Measurements from ENCODE around the gene FBLN2.

Gene FBLN2

DNA sequence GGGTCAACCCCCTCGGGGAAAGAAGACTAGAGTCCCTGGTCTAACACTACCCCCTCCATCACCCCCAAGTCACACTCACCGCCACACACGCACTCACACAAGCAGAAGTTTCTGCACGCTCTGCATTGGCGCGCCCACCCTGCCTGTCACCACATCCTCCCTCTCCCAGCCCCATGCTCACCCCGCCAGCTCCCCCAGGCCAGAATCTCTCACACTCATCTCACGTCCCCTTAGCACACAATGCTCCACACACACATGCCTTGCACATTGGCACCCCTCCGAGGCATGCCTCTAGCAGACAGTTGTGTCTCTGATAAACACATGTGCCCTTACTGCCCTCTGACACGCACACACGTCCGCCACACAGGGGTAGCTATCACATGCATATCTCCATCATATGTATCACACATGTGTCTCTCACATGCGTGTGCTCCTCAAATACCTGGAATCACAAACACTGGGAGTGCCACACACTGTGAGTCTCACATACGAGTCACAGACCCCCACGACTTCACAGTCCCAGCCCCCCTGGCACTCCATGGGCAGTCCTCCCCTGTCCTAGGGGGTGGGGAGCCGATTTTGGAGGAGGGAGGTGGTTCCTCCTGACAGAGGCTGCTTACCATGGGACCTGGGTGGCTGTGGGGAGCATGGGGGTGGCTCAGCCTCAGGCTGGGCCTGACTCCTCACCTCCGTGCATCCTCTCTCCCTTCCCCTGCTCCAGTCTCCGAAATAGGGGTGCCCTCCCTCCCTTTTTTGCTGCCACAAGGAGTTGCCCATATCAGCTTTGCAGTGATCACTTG is 898 bp downstream of the FBLN2 start:
- Histone ChIP-seq H3K9ac (ENCODE audit: low read depth, low read length, poor library complexity) (no peak overlapping the region), H2AFZ (ENCODE audit: low read length) (no peak overlapping the region), H2BK120ac (ENCODE audit: low read depth, low read length) (no peak overlapping the region), H3K4me3 (ENCODE audit: low read length in 2 of 2) (peak overlapping the region in 1 of 2 donors; percentile 53), H3K18ac (ENCODE audit: low read length) (peak overlapping the region; percentile 6), H3K27ac (replicated peaks; ENCODE audit: low read length) (no peak overlapping the region), H4K91ac (ENCODE audit: low read depth, low read length, poor library complexity) (no peak overlapping the region), H3K36me3 (replicated peaks in 1 of 2; ENCODE audit: control insufficient read depth in 2 of 2, insufficient read depth in 2 of 2, low read length in 2 of 2) (no peaks in the 10 kb centered on the region), H2BK12ac (ENCODE audit: low read length) (no peak overlapping the region), H3K4me1 (ENCODE audit: control insufficient read depth in 2 of 2, insufficient read depth in 1 of 2, low read depth in 1 of 2, low read length in 2 of 2) (peaks cover 9 to 23% of the 10 kb centered on the region in 2 donors), H2AK5ac (ENCODE audit: low read depth, low read length) (peak overlapping the region; percentile 30), H3K4ac (ENCODE audit: low read length) (no peak overlapping the region), H2BK15ac (ENCODE audit: low read length) (no peak overlapping the region), H3K9me3 (replicated peaks in 1 of 2; ENCODE audit: control insufficient read depth in 2 of 2, insufficient read depth in 1 of 2, low read depth in 1 of 2, low read length in 2 of 2) (peaks cover 0 to 2% of the 10 kb centered on the region in 2 donors), H3K27me3 (ENCODE audit: control insufficient read depth in 3 of 3, insufficient read depth in 3 of 3, low read depth in 1 of 3, low read length in 3 of 3) (peaks cover 0 to 23% (median 15%) of the 10 kb centered on the region in 3 experiments), H3K4me2 (ENCODE audit: insufficient read depth, low read length, poor library complexity, severe bottlenecking) (peak overlapping the region; percentile 56), H3K23ac (ENCODE audit: low read depth, low read length, poor library complexity) (no peak overlapping the region), H4K8ac (ENCODE audit: low read depth, low read length) (no peak overlapping the region), H3K79me1 (ENCODE audit: low read depth, low read length) (peaks cover 4% of the 10 kb centered on the region), H3K14ac (ENCODE audit: low read length) (peak overlapping the region; percentile 40), H2BK5ac (ENCODE audit: low read length) (no peak overlapping the region)
- no peak for DNase-seq (ENCODE audit: low spot score)
- WGBS, 2 donors (ENCODE audit: extremely low coverage in 2 of 2, insufficient read length in 2 of 2, insufficient replicate concordance in 1 of 2): no CpG with 5 or more reads among the region's 18 CpGs

DNA sequence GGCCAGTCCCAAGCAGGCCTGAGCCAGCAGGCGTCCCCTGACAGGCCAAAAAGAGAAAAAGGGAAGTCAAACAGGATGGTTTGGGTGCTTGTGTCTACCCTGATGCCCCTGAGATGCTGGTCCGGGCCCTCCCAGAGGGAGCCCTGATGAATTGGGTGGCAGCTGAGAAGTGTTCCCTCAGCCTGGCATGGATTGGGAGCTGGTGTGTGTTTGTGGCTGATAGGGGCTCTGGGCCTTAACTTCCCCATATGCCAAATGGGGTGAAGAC is 1.4 kb downstream of the FBLN2 start:
- Histone ChIP-seq H3K79me1 (ENCODE audit: low read depth, low read length) (peaks cover 4% of the 10 kb centered on the region), H3K4me3 (ENCODE audit: low read length in 2 of 2) (no peak overlapping the region), H3K36me3 (replicated peaks in 1 of 2; ENCODE audit: control insufficient read depth in 2 of 2, insufficient read depth in 2 of 2, low read length in 2 of 2) (no peaks in the 10 kb centered on the region), H3K4ac (ENCODE audit: low read length) (no peak overlapping the region), H3K9ac (ENCODE audit: low read depth, low read length, poor library complexity) (no peak overlapping the region), H2BK15ac (ENCODE audit: low read length) (no peak overlapping the region), H2BK120ac (ENCODE audit: low read depth, low read length) (peak overlapping the region; percentile 77), H3K4me2 (ENCODE audit: insufficient read depth, low read length, poor library complexity, severe bottlenecking) (no peak overlapping the region), H2AK5ac (ENCODE audit: low read depth, low read length) (peak overlapping the region; percentile 30), H3K23ac (ENCODE audit: low read depth, low read length, poor library complexity) (no peak overlapping the region), H3K18ac (ENCODE audit: low read length) (peak overlapping the region; percentile 24), H2AFZ (ENCODE audit: low read length) (no peak overlapping the region), H3K9me3 (replicated peaks in 1 of 2; ENCODE audit: control insufficient read depth in 2 of 2, insufficient read depth in 1 of 2, low read depth in 1 of 2, low read length in 2 of 2) (peaks cover 0 to 2% of the 10 kb centered on the region in 2 donors), H3K27ac (replicated peaks; ENCODE audit: low read length) (no peak overlapping the region), H3K4me1 (ENCODE audit: control insufficient read depth in 2 of 2, insufficient read depth in 1 of 2, low read depth in 1 of 2, low read length in 2 of 2) (peaks cover 9 to 23% of the 10 kb centered on the region in 2 donors), H2BK5ac (ENCODE audit: low read length) (no peak overlapping the region), H3K14ac (ENCODE audit: low read length) (no peak overlapping the region), H4K8ac (ENCODE audit: low read depth, low read length) (no peak overlapping the region), H2BK12ac (ENCODE audit: low read length) (no peak overlapping the region), H4K91ac (ENCODE audit: low read depth, low read length, poor library complexity) (no peak overlapping the region), H3K27me3 (ENCODE audit: control insufficient read depth in 3 of 3, insufficient read depth in 3 of 3, low read depth in 1 of 3, low read length in 3 of 3) (peaks cover 0 to 23% (median 14%) of the 10 kb centered on the region in 3 experiments)
- WGBS, 2 donors (ENCODE audit: extremely low coverage in 2 of 2, insufficient read length in 2 of 2, insufficient replicate concordance in 1 of 2): no CpG with 5 or more reads among the region's 2 CpGs
- DNase-seq (ENCODE audit: low spot score): no peak

DNA sequence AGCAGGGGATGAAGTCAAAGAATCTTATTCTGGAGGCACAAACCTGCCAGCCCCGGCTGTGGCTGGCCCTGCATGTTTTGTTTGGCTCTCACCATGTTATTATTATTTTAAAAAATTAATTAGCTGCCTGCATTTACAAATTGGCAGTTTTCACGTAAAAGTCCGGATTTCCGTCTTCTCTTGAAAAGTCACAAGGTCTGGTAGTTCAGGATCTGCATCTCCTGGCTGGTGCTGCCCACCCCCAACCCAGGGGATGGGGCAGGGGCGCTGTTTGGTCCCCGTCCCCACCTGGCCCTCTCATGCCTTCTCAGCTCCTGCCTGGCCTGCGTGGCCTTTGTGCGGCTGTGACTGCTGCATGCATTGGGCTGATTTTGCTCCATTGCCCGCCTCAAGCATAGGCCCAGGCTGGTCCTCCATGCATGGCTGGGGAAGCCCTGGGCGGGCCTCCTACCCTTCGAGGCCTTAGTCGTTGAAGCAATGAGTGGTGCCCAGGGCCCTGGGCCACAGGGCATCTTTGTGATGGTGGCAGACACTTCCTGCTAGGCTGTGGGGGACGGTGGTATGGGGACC is 2.0 kb downstream of the FBLN2 start:
- Histone ChIP-seq H3K4me3 (ENCODE audit: low read length in 2 of 2) (no peak overlapping the region), H3K27me3 (ENCODE audit: control insufficient read depth in 3 of 3, insufficient read depth in 3 of 3, low read depth in 1 of 3, low read length in 3 of 3) (peaks cover 0 to 23% (median 8%) of the 10 kb centered on the region in 3 experiments), H2AFZ (ENCODE audit: low read length) (no peak overlapping the region), H3K36me3 (replicated peaks in 1 of 2; ENCODE audit: control insufficient read depth in 2 of 2, insufficient read depth in 2 of 2, low read length in 2 of 2) (no peaks in the 10 kb centered on the region), H3K4ac (ENCODE audit: low read length) (no peak overlapping the region), H3K14ac (ENCODE audit: low read length) (peak overlapping the region; percentile 94), H4K8ac (ENCODE audit: low read depth, low read length) (no peak overlapping the region), H3K9ac (ENCODE audit: low read depth, low read length, poor library complexity) (no peak overlapping the region), H2BK15ac (ENCODE audit: low read length) (peak overlapping the region; percentile 18), H3K27ac (replicated peaks; ENCODE audit: low read length) (no peak overlapping the region), H3K4me2 (ENCODE audit: insufficient read depth, low read length, poor library complexity, severe bottlenecking) (no peak overlapping the region), H4K91ac (ENCODE audit: low read depth, low read length, poor library complexity) (no peak overlapping the region), H3K23ac (ENCODE audit: low read depth, low read length, poor library complexity) (peak overlapping the region; percentile 92), H3K9me3 (replicated peaks in 1 of 2; ENCODE audit: control insufficient read depth in 2 of 2, insufficient read depth in 1 of 2, low read depth in 1 of 2, low read length in 2 of 2) (peaks cover 0 to 2% of the 10 kb centered on the region in 2 donors), H3K18ac (ENCODE audit: low read length) (peak overlapping the region; percentile 85), H2BK12ac (ENCODE audit: low read length) (peak overlapping the region; percentile 30), H2AK5ac (ENCODE audit: low read depth, low read length) (peak overlapping the region; percentile 4), H3K79me1 (ENCODE audit: low read depth, low read length) (peaks cover 4% of the 10 kb centered on the region), H2BK5ac (ENCODE audit: low read length) (peak overlapping the region; percentile 10), H2BK120ac (ENCODE audit: low read depth, low read length) (peak overlapping the region; percentile 77), H3K4me1 (ENCODE audit: control insufficient read depth in 2 of 2, insufficient read depth in 1 of 2, low read depth in 1 of 2, low read length in 2 of 2) (peaks cover 10 to 26% of the 10 kb centered on the region in 2 donors)
- no CpG with 5 or more reads among the region's 13 CpGs for WGBS, 2 donors (ENCODE audit: extremely low coverage in 2 of 2, insufficient read length in 2 of 2, insufficient replicate concordance in 1 of 2)
- DNase-seq (ENCODE audit: low spot score): no peak

DNA sequence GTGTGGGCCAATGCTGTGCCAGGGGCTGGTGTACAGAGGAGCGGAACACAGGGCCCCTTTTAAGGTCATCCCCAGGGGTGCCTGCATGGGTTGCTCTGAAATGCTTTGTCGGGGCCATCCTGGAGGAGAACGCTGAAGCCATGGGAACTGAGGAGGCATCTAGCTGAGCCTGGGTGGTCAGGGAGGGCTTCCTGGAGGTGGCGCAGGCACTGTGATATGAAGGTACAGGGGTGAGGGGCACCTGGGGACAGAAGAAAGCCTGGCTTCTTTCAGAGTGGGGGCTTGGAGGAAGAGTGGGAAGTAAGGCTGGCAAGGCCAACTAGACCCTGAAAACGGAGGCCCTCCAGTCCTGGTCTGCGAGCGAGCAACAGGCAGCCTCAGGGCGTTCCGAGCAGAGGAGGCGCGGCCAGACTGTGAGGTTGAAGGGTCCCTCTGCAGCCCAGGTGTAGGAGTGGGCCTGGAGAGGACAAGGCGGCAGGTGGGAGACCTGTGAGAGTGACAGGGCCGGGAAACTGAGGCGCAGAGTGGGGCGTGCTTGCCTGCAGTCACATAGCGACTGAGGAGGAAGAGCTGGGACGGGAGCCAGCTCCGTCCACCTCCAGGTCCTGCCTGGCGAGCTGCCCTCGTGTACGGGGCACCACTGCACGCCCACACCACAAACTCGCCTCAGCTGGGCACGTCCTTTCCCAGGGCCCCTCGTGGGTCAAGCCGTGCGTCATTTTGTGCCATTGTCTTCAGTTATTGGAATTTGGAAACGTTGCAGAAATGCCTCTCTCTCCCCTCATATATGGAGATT is 4.1 kb downstream of the FBLN2 start:
- peak overlapping the region; percentile 99 for H2AK5ac ChIP-seq (ENCODE audit: low read depth, low read length)
- peak overlapping the region; percentile 65 for H4K8ac ChIP-seq (ENCODE audit: low read depth, low read length)
- no peak overlapping the region for H3K9ac ChIP-seq (ENCODE audit: low read depth, low read length, poor library complexity)
- H2BK15ac ChIP-seq (ENCODE audit: low read length): peak overlapping the region; percentile 67
- H2BK5ac ChIP-seq (ENCODE audit: low read length): peak overlapping the region; percentile 13
- H3K4me1 ChIP-seq (ENCODE audit: control insufficient read depth in 2 of 2, insufficient read depth in 1 of 2, low read depth in 1 of 2, low read length in 2 of 2): peaks cover 16 to 41% of the 10 kb centered on the region in 2 donors
- no peak overlapping the region for H3K27ac ChIP-seq (replicated peaks; ENCODE audit: low read length)
- peaks cover 0 to 2% of the 10 kb centered on the region in 2 donors for H3K9me3 ChIP-seq (replicated peaks in 1 of 2; ENCODE audit: control insufficient read depth in 2 of 2, insufficient read depth in 1 of 2, low read depth in 1 of 2, low read length in 2 of 2)
- H3K14ac ChIP-seq (ENCODE audit: low read length): peak overlapping the region; percentile 71
- no peak overlapping the region for H3K23ac ChIP-seq (ENCODE audit: low read depth, low read length, poor library complexity)
- H3K27me3 ChIP-seq (ENCODE audit: control insufficient read depth in 3 of 3, insufficient read depth in 3 of 3, low read depth in 1 of 3, low read length in 3 of 3): peaks cover 0 to 21% (median 5%) of the 10 kb centered on the region in 3 experiments
- H2BK12ac ChIP-seq (ENCODE audit: low read length): peak overlapping the region; percentile 84
- peak overlapping the region; percentile 87 for H3K18ac ChIP-seq (ENCODE audit: low read length)
- peak overlapping the region; percentile 37 for H3K4ac ChIP-seq (ENCODE audit: low read length)
- no peak for DNase-seq (ENCODE audit: low spot score)
- WGBS, 2 donors (ENCODE audit: extremely low coverage in 2 of 2, insufficient read length in 2 of 2, insufficient replicate concordance in 1 of 2): no CpG with 5 or more reads among the region's 28 CpGs
- H2AFZ ChIP-seq (ENCODE audit: low read length): no peak overlapping the region
- no peak overlapping the region for H3K4me2 ChIP-seq (ENCODE audit: insufficient read depth, low read length, poor library complexity, severe bottlenecking)
- H3K79me1 ChIP-seq (ENCODE audit: low read depth, low read length): peaks cover 7% of the 10 kb centered on the region
- H2BK120ac ChIP-seq (ENCODE audit: low read depth, low read length): no peak overlapping the region
- no peaks in the 10 kb centered on the region for H3K36me3 ChIP-seq (replicated peaks in 1 of 2; ENCODE audit: control insufficient read depth in 2 of 2, insufficient read depth in 2 of 2, low read length in 2 of 2)
- peak overlapping the region; percentile 72 for H4K91ac ChIP-seq (ENCODE audit: low read depth, low read length, poor library complexity)
- H3K4me3 ChIP-seq (ENCODE audit: low read length in 2 of 2): no peak overlapping the region

Data from neuronal stem cell (in vitro differentiated cells).